HepG2 (cell line): ENCODE results near the gene MBD3. TPM values are rescaled to one million over a fixed set of nuclear protein-coding genes. Genes with fewer than 3 reads are reported as not detected.
A peak's percentile ranks its signal among the peaks of the same experiment; 100 is the strongest.

Source experiments
- CEBPG ChIP-seq: IDR thresholded peaks from 2 replicates; pipeline ENCODE4 v1.6.1; 2016
- CENPX ChIP-seq: sonication (generic); formaldehyde crosslinking; IDR thresholded peaks from 2 replicates; pipeline ENCODE4 v1.9.0; 2021; ENCODE audit warnings: mild to moderate bottlenecking, missing genetic modification reagents, moderate library complexity
- CREM ChIP-seq, 2 experiments: sonication (generic) in 1 of 2; formaldehyde crosslinking in 1 of 2; IDR thresholded peaks; 2 replicates each; pipeline versions ENCODE4 v1.4.0 to v1.6.1; 2016 to 2020; ENCODE audit warnings: antibody characterized with exemption in 1 of 2, mild to moderate bottlenecking in 1 of 2, missing genetic modification reagents in 1 of 2
- GATAD1 ChIP-seq: IDR thresholded peaks from 2 replicates; pipeline ENCODE4 v1.6.1; 2016; ENCODE audit warnings: missing genetic modification reagents, missing compliant biosample characterization
- HCFC1 ChIP-seq: fragments of 150-350 bp; IDR thresholded peaks from 2 replicates; pipeline ENCODE4 v1.6.1; 2014; ENCODE audit warnings: low read depth, low read length
- MEIS1 ChIP-seq: sonication (generic); formaldehyde crosslinking; IDR thresholded peaks from 2 replicates; pipeline ENCODE4 v1.9.0; 2021; ENCODE audit warnings: mild to moderate bottlenecking, missing genetic modification reagents, moderate library complexity, borderline replicate concordance
- NBN ChIP-seq: fragments of 450-650 bp; conservative IDR thresholded peaks from 2 replicates; pipeline ENCODE4 v1.6.1; 2017
- RBM22 ChIP-seq: fragments of 200-400 bp; formaldehyde crosslinking; optimal IDR thresholded peaks from 2 replicates; pipeline ENCODE3; 2017; ENCODE audit warnings: mild to moderate bottlenecking, low read length, moderate library complexity
- RNF2 ChIP-seq: fragments of 450-650 bp; conservative IDR thresholded peaks from 2 replicates; pipeline ENCODE4 v1.6.1; 2016; ENCODE audit warnings: low read depth
- RXRA ChIP-seq: sonication (generic); formaldehyde crosslinking; IDR thresholded peaks from 2 replicates; pipeline ENCODE4 v1.5.1; 2020; ENCODE audit warnings: missing genetic modification reagents
- TSC22D2 ChIP-seq: sonication (generic); formaldehyde crosslinking; IDR thresholded peaks from 2 replicates; pipeline ENCODE4 v1.5.1; 2020; ENCODE audit warnings: missing genetic modification reagents, mild to moderate bottlenecking, borderline replicate concordance
- ZBTB21 ChIP-seq: sonication (generic); formaldehyde crosslinking; IDR thresholded peaks from 2 replicates; pipeline ENCODE4 v1.4.0; 2020; ENCODE audit warnings: missing genetic modification reagents
- ZBTB38 ChIP-seq: sonication (generic); formaldehyde crosslinking; IDR thresholded peaks from 2 replicates; pipeline ENCODE4 v1.5.1; 2020; ENCODE audit warnings: mild to moderate bottlenecking, missing genetic modification reagents
- ZNF10 ChIP-seq: sonication (generic); formaldehyde crosslinking; IDR thresholded peaks from 2 replicates; pipeline ENCODE4 v1.4.0; 2020; ENCODE audit warnings: mild to moderate bottlenecking, low read depth, missing genetic modification reagents, borderline replicate concordance
- ZNF264 ChIP-seq: sonication (generic); formaldehyde crosslinking; IDR thresholded peaks from 2 replicates; pipeline ENCODE4 v1.4.0; 2020; ENCODE audit warnings: missing genetic modification reagents
- ZNF329 ChIP-seq: sonication (generic); formaldehyde crosslinking; IDR thresholded peaks from 2 replicates; pipeline ENCODE4 v1.9.0; 2021; ENCODE audit warnings: low read depth, mild to moderate bottlenecking, missing genetic modification reagents
- ZNF546 ChIP-seq: sonication (generic); formaldehyde crosslinking; conservative IDR thresholded peaks from 2 replicates; pipeline ENCODE4 v1.8.1; 2023; ENCODE audit warnings: mild to moderate bottlenecking, missing genetic modification reagents
- polyA plus RNA-seq, 8 experiments: library from polyadenylated mRNA; depleted of rRNA in 3 of 8; stranded (reverse) in 7 of 8; unstranded in 1 of 8; fragments of >200 nt; fragmentation: Illumina TruSeq in 4 of 8; extraction: Trizol in 4 of 8; gene quantifications; 2 replicates each; pipeline versions ENCODE4 v1.2.1 to v1.2.3, GENCODE V29; 2011 to 2016; ENCODE audit warnings: low read depth in 4 of 8, missing spikeins in 1 of 8, mixed read lengths in 1 of 8; ENCODE audit not compliant: insufficient read depth in 1 of 8
- total RNA-seq, 5 experiments: library from RNA; depleted of rRNA; stranded (reverse); fragments of >200 nt; fragmentation: Illumina TruSeq; extraction: Trizol; gene quantifications; 2 replicates each; pipeline ENCODE4 v1.2.3, GENCODE V29; 2016; ENCODE audit warnings: low read depth in 1 of 5
- TF ChIP-seq, protein P1 (sequence below): sonication (generic); formaldehyde crosslinking; IDR thresholded peaks from 2 replicates; pipeline ENCODE4 v1.4.0; 2020; ENCODE audit warnings: missing genetic modification reagents, borderline replicate concordance
- TF ChIP-seq, protein P2 (sequence below): sonication (generic); formaldehyde crosslinking; IDR thresholded peaks from 2 replicates; pipeline ENCODE4 v1.8.1; 2023; ENCODE audit warnings: mild to moderate bottlenecking, moderate library complexity, missing genetic modification reagents
- TF ChIP-seq, protein P3 (sequence below): sonication (generic); formaldehyde crosslinking; IDR thresholded peaks from 2 replicates; pipeline ENCODE4 v1.8.0; 2023; ENCODE audit warnings: mild to moderate bottlenecking, missing genetic modification reagents
- TF ChIP-seq, protein P4 (sequence below): sonication (generic); formaldehyde crosslinking; IDR thresholded peaks from 2 replicates; pipeline ENCODE4 v1.4.0; 2020; ENCODE audit warnings: missing genetic modification reagents
- TF ChIP-seq, protein P5 (sequence below): sonication (generic); formaldehyde crosslinking; IDR thresholded peaks from 2 replicates; pipeline ENCODE4 v1.5.0; 2020; ENCODE audit warnings: mild to moderate bottlenecking, low read depth, missing genetic modification reagents, borderline replicate concordance
- TF ChIP-seq, protein P6 (sequence below): sonication (generic); formaldehyde crosslinking; conservative IDR thresholded peaks from 2 replicates; pipeline ENCODE4 v1.8.0; 2022; ENCODE audit warnings: low read depth, missing genetic modification reagents

The MBD3 gene
- total and polyA plus RNA-seq, 2 of the 13 experiments (the other 11 are each of a cell fraction or from before 2014, with no cell fraction given), result 21.2 to 76.9 TPM

DNA sequence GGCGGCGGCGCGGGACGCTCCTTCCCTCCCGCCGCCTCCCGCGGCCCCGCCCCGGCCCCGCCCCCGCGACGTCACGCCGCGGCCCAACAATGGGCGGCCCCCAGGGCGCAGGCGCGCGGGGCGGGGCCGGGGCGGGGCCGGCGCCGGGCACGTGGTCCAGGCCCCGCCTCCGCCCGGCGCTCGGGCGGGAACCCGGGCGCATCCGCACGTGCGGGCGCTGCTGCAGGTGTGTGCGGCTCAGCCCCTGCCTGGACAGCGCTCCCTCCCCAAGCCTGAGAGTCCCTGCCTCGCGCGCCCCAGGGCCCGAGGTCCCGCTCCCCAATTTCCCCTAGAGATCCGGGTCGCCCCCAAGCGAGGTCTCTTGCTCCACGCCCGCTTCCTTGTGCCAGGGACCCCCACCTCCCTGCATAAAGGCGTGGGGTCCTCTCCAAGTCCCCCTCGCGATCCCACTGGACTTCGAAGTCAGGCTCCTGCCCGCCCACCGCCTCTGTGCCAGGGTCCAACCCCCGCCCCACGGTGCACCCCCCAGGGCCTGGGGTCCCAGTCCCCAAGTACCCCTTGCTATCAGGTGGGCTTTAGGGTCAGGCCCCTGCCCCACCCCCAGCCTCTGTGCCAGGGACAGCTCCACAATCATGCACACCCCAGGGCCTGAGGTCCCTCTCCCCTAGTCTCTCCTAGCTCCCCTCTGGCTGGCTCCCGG lies 24.2 kb downstream of the MBD3 start, which contains the start of gene MEX3D (continued):
- TF ChIP-seq MEIS1 (CRISPR knock-in tag), result 0 out of 2 replicates have a peak, but pooled peaks have one; percentile 44
- peak; percentile 78; the same call in 1 of the 2 replicates for TF ChIP-seq ZNF546 (CRISPR knock-in tag)
- TF ChIP-seq RXRA, result 0 out of 2 replicates have a peak, but pooled peaks have one; percentile 28
- TF ChIP-seq CREM (IDR thresholded peaks at IDR 0.05), result no peak
- TF ChIP-seq CREM (CRISPR knock-in tag; IDR thresholded peaks at IDR 0.05), result no peak
- TF ChIP-seq, protein P1, sequence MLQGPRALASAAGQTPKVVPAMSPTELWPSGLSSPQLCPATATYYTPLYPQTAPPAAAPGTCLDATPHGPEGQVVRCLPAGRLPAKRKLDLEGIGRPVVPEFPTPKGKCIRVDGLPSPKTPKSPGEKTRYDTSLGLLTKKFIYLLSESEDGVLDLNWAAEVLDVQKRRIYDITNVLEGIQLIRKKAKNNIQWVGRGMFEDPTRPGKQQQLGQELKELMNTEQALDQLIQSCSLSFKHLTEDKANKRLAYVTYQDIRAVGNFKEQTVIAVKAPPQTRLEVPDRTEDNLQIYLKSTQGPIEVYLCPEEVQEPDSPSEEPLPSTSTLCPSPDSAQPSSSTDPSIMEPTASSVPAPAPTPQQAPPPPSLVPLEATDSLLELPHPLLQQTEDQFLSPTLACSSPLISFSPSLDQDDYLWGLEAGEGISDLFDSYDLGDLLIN (CRISPR knock-in tag), result peak; percentile 69; the same call in 1 of the 2 replicates
- no peak for TF ChIP-seq CEBPG (CRISPR knock-in tag)
- TF ChIP-seq, protein P2, sequence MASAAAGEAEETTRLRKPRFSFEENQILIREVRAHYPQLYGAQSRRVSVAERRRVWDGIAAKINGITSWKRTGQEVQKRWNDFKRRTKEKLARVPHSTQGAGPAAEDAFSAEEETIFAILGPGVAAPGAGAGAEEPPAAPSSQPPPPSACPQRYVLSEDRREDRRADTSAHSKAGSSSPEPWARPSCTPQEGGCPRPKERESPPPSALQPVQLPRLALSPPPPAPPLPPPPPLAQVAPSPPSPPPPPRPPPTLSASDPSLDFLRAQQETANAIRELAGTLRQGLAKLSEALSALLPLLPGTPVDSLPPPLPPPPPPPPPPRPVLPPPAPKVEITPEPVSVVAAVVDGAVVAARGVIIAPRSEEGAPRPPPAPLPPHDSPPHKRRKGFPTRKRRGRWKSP (CRISPR knock-in tag), result peak; percentile 73; the same call in 1 of the 2 replicates
- TF ChIP-seq NBN, result no peak
- TF ChIP-seq TSC22D2, result peak; percentile 54; the same call in 1 of the 2 replicates
- no peak for TF ChIP-seq ZBTB21 (CRISPR knock-in tag)
- TF ChIP-seq, protein P3, sequence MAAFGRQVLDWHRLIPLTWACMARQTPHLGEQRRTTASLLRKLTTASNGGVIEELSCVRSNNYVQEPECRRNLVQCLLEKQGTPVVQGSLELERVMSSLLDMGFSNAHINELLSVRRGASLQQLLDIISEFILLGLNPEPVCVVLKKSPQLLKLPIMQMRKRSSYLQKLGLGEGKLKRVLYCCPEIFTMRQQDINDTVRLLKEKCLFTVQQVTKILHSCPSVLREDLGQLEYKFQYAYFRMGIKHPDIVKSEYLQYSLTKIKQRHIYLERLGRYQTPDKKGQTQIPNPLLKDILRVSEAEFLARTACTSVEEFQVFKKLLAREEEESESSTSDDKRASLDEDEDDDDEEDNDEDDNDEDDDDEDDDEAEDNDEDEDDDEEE, result no peak
- TF ChIP-seq, protein P4, sequence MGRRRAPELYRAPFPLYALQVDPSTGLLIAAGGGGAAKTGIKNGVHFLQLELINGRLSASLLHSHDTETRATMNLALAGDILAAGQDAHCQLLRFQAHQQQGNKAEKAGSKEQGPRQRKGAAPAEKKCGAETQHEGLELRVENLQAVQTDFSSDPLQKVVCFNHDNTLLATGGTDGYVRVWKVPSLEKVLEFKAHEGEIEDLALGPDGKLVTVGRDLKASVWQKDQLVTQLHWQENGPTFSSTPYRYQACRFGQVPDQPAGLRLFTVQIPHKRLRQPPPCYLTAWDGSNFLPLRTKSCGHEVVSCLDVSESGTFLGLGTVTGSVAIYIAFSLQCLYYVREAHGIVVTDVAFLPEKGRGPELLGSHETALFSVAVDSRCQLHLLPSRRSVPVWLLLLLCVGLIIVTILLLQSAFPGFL (CRISPR knock-in tag), result no peak
- TF ChIP-seq HCFC1, result no peak
- TF ChIP-seq CENPX (CRISPR knock-in tag), result no peak
- TF ChIP-seq, protein P5, sequence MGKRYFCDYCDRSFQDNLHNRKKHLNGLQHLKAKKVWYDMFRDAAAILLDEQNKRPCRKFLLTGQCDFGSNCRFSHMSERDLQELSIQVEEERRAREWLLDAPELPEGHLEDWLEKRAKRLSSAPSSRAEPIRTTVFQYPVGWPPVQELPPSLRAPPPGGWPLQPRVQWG, result no peak
- TF ChIP-seq ZNF329, result 0 out of 2 replicates have a peak, but pooled peaks have one; percentile 60
- TF ChIP-seq, protein P6, sequence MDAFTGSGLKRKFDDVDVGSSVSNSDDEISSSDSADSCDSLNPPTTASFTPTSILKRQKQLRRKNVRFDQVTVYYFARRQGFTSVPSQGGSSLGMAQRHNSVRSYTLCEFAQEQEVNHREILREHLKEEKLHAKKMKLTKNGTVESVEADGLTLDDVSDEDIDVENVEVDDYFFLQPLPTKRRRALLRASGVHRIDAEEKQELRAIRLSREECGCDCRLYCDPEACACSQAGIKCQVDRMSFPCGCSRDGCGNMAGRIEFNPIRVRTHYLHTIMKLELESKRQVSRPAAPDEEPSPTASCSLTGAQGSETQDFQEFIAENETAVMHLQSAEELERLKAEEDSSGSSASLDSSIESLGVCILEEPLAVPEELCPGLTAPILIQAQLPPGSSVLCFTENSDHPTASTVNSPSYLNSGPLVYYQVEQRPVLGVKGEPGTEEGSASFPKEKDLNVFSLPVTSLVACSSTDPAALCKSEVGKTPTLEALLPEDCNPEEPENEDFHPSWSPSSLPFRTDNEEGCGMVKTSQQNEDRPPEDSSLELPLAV (CRISPR knock-in tag), result no peak
- peak; percentile 63; the same call in 1 of the 2 replicates for TF ChIP-seq ZBTB38 (CRISPR knock-in tag)
- TF ChIP-seq ZNF10 (CRISPR knock-in tag), result no peak
- no peak for TF ChIP-seq GATAD1 (CRISPR knock-in tag)
- TF ChIP-seq RBM22, result no peak
- TF ChIP-seq RNF2, result peak; percentile 92
- peak; percentile 37; the same call in 1 of the 2 replicates for TF ChIP-seq ZNF264 (CRISPR knock-in tag)
